CD4-positive, alpha-beta T cell treated with Interleukin-15 for 4 hours (primary cell): ENCODE measurements around the gene SLC66A1.

Experiments used
- DNase-seq: peaks from one replicate; pipeline ENCODE4 v3.0.0-alpha.2; 2020; ENCODE audit warnings: low spot score

SLC66A1 gene

GRCh38 chr1:19377812-19378718, 65.9 kb downstream of the SLC66A1 start:
- DNase-seq = no peak
